HG03135 (cell line): ENCODE results near the gene FARP1.

Experiments used
- ATAC-seq: cut with Tn5 transposase; IDR thresholded peaks from one replicate; pipeline ENCODE4 v1.9.1; 2021; ENCODE audit warnings: mild to moderate bottlenecking, moderate library complexity; ENCODE audit not compliant: unreplicated experiment

FARP1 gene

GRCh38 chr13:98451676-98452470 lies 309.0 kb downstream of the FARP1 start:
- no peak for ATAC-seq

GRCh38 chr13:98452851-98453843 lies 310.3 kb downstream of the FARP1 start:
- no peak for ATAC-seq

GRCh38 chr13:98454389-98454881 lies 311.5 kb downstream of the FARP1 start:
- ATAC-seq, result no peak

GRCh38 chr13:98456413-98456845 lies 313.5 kb downstream of the FARP1 start:
- ATAC-seq, result no peak

- no peak for ATAC-seq
These were observed 314.2 kb downstream of the FARP1 start for GRCh38 chr13:98457053-98457452.

GRCh38 chr13:98458431-98458830 lies 315.5 kb downstream of the FARP1 start:
- ATAC-seq, result no peak

GRCh38 chr13:98459171-98459681 lies 316.3 kb downstream of the FARP1 start:
- ATAC-seq, result no peak

GRCh38 chr13:98459721-98460370 lies 317.0 kb downstream of the FARP1 start:
- no peak for ATAC-seq

- no peak for ATAC-seq
These were observed 317.6 kb downstream of the FARP1 start for GRCh38 chr13:98460516-98460915.

- ATAC-seq, result no peak
These were observed 318.8 kb downstream of the FARP1 start for GRCh38 chr13:98461486-98462240.

GRCh38 chr13:98462241-98462882 lies 319.5 kb downstream of the FARP1 start:
- no peak for ATAC-seq

GRCh38 chr13:98462946-98463345 lies 320.1 kb downstream of the FARP1 start:
- no peak for ATAC-seq

- ATAC-seq, result no peak
These were observed 323.8 kb downstream of the FARP1 start for GRCh38 chr13:98466634-98467236.

GRCh38 chr13:98467263-98467985 lies 324.5 kb downstream of the FARP1 start:
- no peak for ATAC-seq

- ATAC-seq, result no peak
These were observed 325.5 kb downstream of the FARP1 start for GRCh38 chr13:98468361-98468760.

- ATAC-seq, result no peak
These were observed 326.0 kb downstream of the FARP1 start for GRCh38 chr13:98468929-98469328.

- ATAC-seq, result no peak
These were observed 328.0 kb downstream of the FARP1 start for GRCh38 chr13:98470920-98471319.

GRCh38 chr13:98471934-98472333 lies 329.0 kb downstream of the FARP1 start:
- ATAC-seq, result no peak
